Trophoblast cell (in vitro differentiated cells and primary cell): ENCODE data around the gene CDH26.

Experiments used
- DNase-seq, 2 donors: peaks; one replicate each; pipeline ENCODE4 v3.0.0-alpha.2; 2016
- H2AFZ ChIP-seq: 2 replicates; pipeline ENCODE4 v1.6.1; 2013; ENCODE audit warnings: low read length, moderate library complexity, mild to moderate bottlenecking; ENCODE audit not compliant: insufficient read depth, poor library complexity
- H2AK5ac ChIP-seq: 2 replicates; pipeline ENCODE4 v1.6.1; 2013; ENCODE audit warnings: mild to moderate bottlenecking, low read length
- H2BK120ac ChIP-seq: 2 replicates; pipeline ENCODE4 v1.6.1; 2013; ENCODE audit warnings: low read length, mild to moderate bottlenecking, moderate library complexity; ENCODE audit not compliant: insufficient read depth, poor library complexity
- H2BK12ac ChIP-seq: 2 replicates; pipeline ENCODE4 v1.6.1; 2013; ENCODE audit warnings: mild to moderate bottlenecking, low read length, moderate library complexity
- H2BK5ac ChIP-seq: 2 replicates; pipeline ENCODE4 v1.6.1; 2013; ENCODE audit warnings: low read length, low read depth, moderate library complexity, mild to moderate bottlenecking; ENCODE audit not compliant: poor library complexity
- H3K14ac ChIP-seq: 2 replicates; pipeline ENCODE4 v1.6.1; 2013; ENCODE audit warnings: mild to moderate bottlenecking, low read length
- H3K18ac ChIP-seq: 2 replicates; pipeline ENCODE4 v1.6.1; 2013; ENCODE audit warnings: mild to moderate bottlenecking, low read length
- H3K23ac ChIP-seq: 2 replicates; pipeline ENCODE4 v1.6.1; 2013; ENCODE audit warnings: low read length
- H3K27ac ChIP-seq: 2 replicates; pipeline ENCODE4 v1.5.1; 2013; ENCODE audit warnings: low read depth, mild to moderate bottlenecking, inconsistent platforms, low read length, moderate library complexity
- H3K27me3 ChIP-seq: 2 replicates; pipeline ENCODE4 v1.6.1; 2013; ENCODE audit warnings: inconsistent platforms, mild to moderate bottlenecking, low read length, moderate library complexity; ENCODE audit not compliant: insufficient read depth
- H3K36me3 ChIP-seq, 2 experiments: 1 replicate in 1 of 2; 2 replicates in 1 of 2; pipeline ENCODE4 v1.6.1; 2013; ENCODE audit warnings: low read length in 2 of 2, mild to moderate bottlenecking in 2 of 2, moderate library complexity in 1 of 2; ENCODE audit not compliant: insufficient read depth in 2 of 2, control insufficient read depth in 1 of 2
- H3K4ac ChIP-seq: 2 replicates; pipeline ENCODE4 v1.6.1; 2013; ENCODE audit warnings: low read depth, mild to moderate bottlenecking, low read length, moderate library complexity
- H3K4me1 ChIP-seq, 2 experiments: 1 replicate in 1 of 2; 2 replicates in 1 of 2; pipeline ENCODE4 v1.6.1; 2013; ENCODE audit warnings: low read length in 2 of 2, mild to moderate bottlenecking in 2 of 2, moderate library complexity in 1 of 2; ENCODE audit not compliant: insufficient read depth in 2 of 2, control insufficient read depth in 1 of 2
- H3K4me2 ChIP-seq: 2 replicates; pipeline ENCODE4 v1.6.1; 2013; ENCODE audit warnings: inconsistent platforms, mild to moderate bottlenecking, low read length, moderate library complexity
- H3K4me3 ChIP-seq: 2 replicates; pipeline ENCODE4 v1.5.1; 2013; ENCODE audit warnings: mild to moderate bottlenecking, low read depth, low read length, inconsistent platforms
- H3K79me1 ChIP-seq: one replicate; pipeline ENCODE4 v1.6.1; 2013; ENCODE audit warnings: low read length
- H3K79me2 ChIP-seq: 2 replicates; pipeline ENCODE4 v1.6.1; 2013; ENCODE audit warnings: low read length, mild to moderate bottlenecking; ENCODE audit not compliant: control insufficient read depth, insufficient read depth, poor library complexity
- H3K9ac ChIP-seq: 2 replicates; pipeline ENCODE4 v1.6.1; 2013; ENCODE audit warnings: mild to moderate bottlenecking, low read length
- H3K9me3 ChIP-seq: 2 replicates; pipeline ENCODE4 v1.6.1; 2013; ENCODE audit warnings: low read depth, mild to moderate bottlenecking, control low read depth, inconsistent platforms, low read length; ENCODE audit not compliant: insufficient read depth
- H4K12ac ChIP-seq: 2 replicates; pipeline ENCODE4 v1.6.1; 2013; ENCODE audit warnings: low read depth, mild to moderate bottlenecking, low read length, moderate library complexity
- H4K8ac ChIP-seq: 2 replicates; pipeline ENCODE4 v1.6.1; 2013; ENCODE audit warnings: low read depth, mild to moderate bottlenecking, low read length, moderate library complexity
- H4K91ac ChIP-seq: one replicate; pipeline ENCODE4 v1.6.1; 2013; ENCODE audit warnings: low read depth, mild to moderate bottlenecking, low read length, moderate library complexity
- WGBS: extraction: QIAGEN DNeasy Blood & Tissue Kit; methylation state at CpG from one replicate; pipeline ENCODE4 v1.1.7; 2013; ENCODE audit warnings: missing lambda C conversion rate; ENCODE audit not compliant: insufficient read length, insufficient coverage; ENCODE audit errors: extremely low coverage; 5-methylcytosine and 5-hydroxymethylcytosine counted together

Gene CDH26

DNA sequence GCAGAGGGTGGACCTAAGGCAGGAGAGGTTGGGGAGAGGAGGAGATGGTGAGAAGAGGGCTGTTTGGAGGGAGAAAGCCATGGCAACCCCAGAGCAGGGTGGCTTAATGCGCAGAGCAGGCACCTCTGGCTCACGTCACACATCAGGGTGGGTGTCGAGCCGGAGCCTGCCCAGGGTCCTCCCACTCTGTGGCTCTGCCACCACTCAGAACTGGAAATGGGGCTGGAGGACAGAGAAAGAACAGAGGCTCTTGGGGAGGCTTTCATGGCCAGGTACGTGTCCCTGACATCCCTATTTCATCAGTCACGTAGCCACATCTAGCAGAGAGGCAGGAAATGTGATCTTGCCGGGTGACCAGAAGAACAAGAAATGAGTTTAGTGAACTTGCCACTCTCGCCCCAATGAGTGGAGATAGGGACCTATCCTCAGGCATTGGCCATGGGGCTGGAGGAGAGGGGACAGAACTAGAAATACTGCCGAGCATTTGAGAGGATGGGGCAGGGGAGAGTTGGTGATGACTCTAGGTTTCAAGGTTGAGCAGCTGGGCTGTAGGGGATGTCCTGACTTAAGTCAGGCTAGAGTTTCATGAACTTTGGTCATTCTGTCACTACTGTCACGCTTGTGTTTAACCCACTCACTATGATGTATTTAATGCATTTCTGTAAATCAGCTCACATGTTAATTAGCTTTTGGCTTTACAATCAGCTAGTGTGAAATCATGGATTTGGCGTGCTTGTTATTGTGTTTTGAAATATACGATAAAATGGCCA, 52.7 kb downstream of the CDH26 start:
- H3K27me3 ChIP-seq = no peaks in the 10 kb centered on the region
- H3K4me2 ChIP-seq = no peak overlapping the region
- no peaks in the 10 kb centered on the region for H3K79me2 ChIP-seq
- no peak overlapping the region for H3K23ac ChIP-seq
- H4K12ac ChIP-seq = no peak overlapping the region
- H3K9ac ChIP-seq = no peak overlapping the region
- no peak overlapping the region for H2AFZ ChIP-seq
- no peak overlapping the region for H3K18ac ChIP-seq
- peaks cover 3% of the 10 kb centered on the region for H3K9me3 ChIP-seq
- DNase-seq = no peak
- H4K91ac ChIP-seq = no peak overlapping the region
- H3K4me3 ChIP-seq = no peak overlapping the region
- no peak overlapping the region for H2BK120ac ChIP-seq
- WGBS = no CpG with 5 or more reads among the region's 12 CpGs
- H3K4me1 ChIP-seq = peaks cover 0 to 4% of the 10 kb centered on the region in 2 experiments
- no peaks in the 10 kb centered on the region for H3K36me3 ChIP-seq
- no peak overlapping the region for H2BK5ac ChIP-seq
- no peak overlapping the region for H4K8ac ChIP-seq
- H3K79me1 ChIP-seq = no peaks in the 10 kb centered on the region
- no peak overlapping the region for H3K27ac ChIP-seq
- no peak overlapping the region for H3K4ac ChIP-seq
- no peak overlapping the region for H2BK12ac ChIP-seq
- H2AK5ac ChIP-seq = no peak overlapping the region
- H3K14ac ChIP-seq = no peak overlapping the region

DNA sequence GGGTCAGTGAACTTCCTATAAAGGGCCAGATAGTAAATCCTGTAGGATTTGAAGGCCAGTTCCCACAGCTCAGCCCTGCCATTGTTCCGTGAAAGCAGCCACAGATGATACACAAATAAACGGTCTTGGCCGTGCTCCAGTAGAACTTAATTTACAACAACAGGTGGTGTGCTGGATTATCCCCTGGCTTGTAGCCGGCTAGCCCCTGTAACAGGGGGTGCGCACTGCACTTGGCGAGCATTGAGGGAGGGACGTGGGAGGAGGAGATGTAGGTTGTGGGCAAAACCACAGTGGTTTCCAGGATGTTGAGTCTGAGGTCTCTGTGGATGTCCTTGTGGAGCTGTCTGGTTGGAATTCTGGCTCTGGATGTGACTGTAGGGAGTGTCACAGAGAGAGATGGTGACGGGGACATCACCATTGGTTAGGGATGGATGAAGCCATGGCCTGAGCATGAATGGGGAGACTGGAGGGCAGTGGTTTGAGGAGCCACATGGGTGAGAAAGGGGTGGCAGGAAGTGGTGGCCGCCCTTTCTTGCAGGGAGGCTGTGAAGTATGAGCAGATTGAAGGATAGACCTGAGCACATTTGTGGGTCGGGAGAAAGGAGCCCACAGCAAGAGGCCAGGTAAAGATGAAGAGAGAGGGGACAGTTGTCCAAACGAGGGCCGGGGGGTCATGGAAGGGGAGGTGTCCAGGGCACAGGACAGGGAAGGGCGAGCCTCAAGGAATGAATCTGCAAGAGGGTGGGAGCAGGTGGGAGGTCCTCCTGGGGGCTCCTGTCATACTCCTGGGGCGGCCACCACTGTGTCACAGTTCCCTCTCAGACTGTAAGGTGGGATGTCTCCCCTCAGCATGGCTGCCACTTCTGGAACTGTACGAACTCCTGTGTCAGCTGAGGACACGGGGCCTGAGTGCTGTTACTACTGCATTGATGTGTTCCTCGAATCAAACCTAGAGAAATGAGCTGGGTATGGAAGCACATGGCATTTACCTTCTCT, 53.6 kb downstream of the CDH26 start:
- H4K91ac ChIP-seq = no peak overlapping the region
- no peak overlapping the region for H3K18ac ChIP-seq
- no peak overlapping the region for H2BK5ac ChIP-seq
- no peak overlapping the region for H2AFZ ChIP-seq
- no peak overlapping the region for H3K4ac ChIP-seq
- no peaks in the 10 kb centered on the region for H3K79me2 ChIP-seq
- H2BK120ac ChIP-seq = no peak overlapping the region
- no peaks in the 10 kb centered on the region for H3K79me1 ChIP-seq
- no peak for DNase-seq
- no peak overlapping the region for H2AK5ac ChIP-seq
- H3K36me3 ChIP-seq = no peaks in the 10 kb centered on the region
- H3K14ac ChIP-seq = no peak overlapping the region
- peaks cover 0 to 4% of the 10 kb centered on the region in 2 experiments for H3K4me1 ChIP-seq
- H3K23ac ChIP-seq = no peak overlapping the region
- no peak overlapping the region for H3K9ac ChIP-seq
- no peak overlapping the region for H4K8ac ChIP-seq
- no peak overlapping the region for H4K12ac ChIP-seq
- no CpG with 5 or more reads among the region's 17 CpGs for WGBS
- H3K27me3 ChIP-seq = no peaks in the 10 kb centered on the region
- peaks cover 1% of the 10 kb centered on the region for H3K9me3 ChIP-seq
- H3K4me2 ChIP-seq = no peak overlapping the region
- H2BK12ac ChIP-seq = no peak overlapping the region
- no peak overlapping the region for H3K4me3 ChIP-seq
- no peak overlapping the region for H3K27ac ChIP-seq

DNA sequence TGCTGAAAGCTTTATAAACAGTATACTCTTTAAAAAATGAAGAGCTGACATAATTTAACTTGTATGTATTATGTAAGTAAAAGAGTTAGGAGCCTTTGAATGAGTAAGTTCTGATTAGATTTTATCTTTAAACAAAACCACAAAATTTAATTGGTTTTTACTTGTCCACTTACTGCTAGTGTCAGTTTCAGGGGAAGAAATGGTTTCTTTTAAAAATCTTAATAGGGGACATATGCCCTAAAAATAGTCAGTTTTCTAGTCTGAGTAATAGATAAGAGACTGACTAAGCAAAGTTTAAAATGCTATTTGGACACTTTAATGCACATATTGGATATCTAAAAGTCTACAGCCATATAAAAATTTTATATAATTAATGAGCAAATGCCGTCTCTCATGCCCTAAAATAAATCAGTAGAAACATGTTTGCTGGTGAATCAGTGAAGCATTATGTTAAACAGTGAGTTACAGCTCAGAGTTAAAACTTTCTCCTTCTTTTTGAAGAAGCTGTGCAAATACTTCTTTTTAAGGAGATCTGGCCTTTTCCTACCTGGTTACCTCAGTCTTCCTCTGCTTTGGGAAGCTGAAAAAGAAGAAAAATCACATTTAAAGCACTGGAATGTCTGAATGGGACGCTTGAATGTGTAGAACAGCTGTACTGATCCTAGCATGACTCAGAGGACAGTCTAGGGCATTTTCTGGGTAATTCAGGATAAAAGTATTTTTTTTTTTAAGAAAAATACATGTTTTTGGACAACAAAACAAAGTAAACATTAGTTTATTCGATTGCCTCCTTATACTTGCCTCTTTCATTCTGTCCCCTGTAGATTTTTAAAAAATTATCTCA, 55.3 kb downstream of the CDH26 start:
- H3K27ac ChIP-seq = no peak overlapping the region
- H4K91ac ChIP-seq = no peak overlapping the region
- peaks cover 1% of the 10 kb centered on the region for H3K9me3 ChIP-seq
- no peak overlapping the region for H3K18ac ChIP-seq
- no peak overlapping the region for H2AK5ac ChIP-seq
- no peaks in the 10 kb centered on the region for H3K79me1 ChIP-seq
- H2BK5ac ChIP-seq = no peak overlapping the region
- H2AFZ ChIP-seq = no peak overlapping the region
- H3K4me2 ChIP-seq = no peak overlapping the region
- no peaks in the 10 kb centered on the region for H3K79me2 ChIP-seq
- no peak overlapping the region for H4K8ac ChIP-seq
- H3K9ac ChIP-seq = no peak overlapping the region
- DNase-seq = no peak
- H3K23ac ChIP-seq = no peak overlapping the region
- no peak overlapping the region for H3K4ac ChIP-seq
- H3K4me3 ChIP-seq = no peak overlapping the region
- H2BK120ac ChIP-seq = no peak overlapping the region
- no peak overlapping the region for H4K12ac ChIP-seq
- H3K4me1 ChIP-seq = peaks cover 0 to 4% of the 10 kb centered on the region in 2 experiments
- H3K27me3 ChIP-seq = no peaks in the 10 kb centered on the region
- whole genome bisulfite sequencing = no CpG with 5 or more reads among the region's 3 CpGs
- H3K36me3 ChIP-seq = no peaks in the 10 kb centered on the region
- no peak overlapping the region for H3K14ac ChIP-seq
- H2BK12ac ChIP-seq = no peak overlapping the region

DNA sequence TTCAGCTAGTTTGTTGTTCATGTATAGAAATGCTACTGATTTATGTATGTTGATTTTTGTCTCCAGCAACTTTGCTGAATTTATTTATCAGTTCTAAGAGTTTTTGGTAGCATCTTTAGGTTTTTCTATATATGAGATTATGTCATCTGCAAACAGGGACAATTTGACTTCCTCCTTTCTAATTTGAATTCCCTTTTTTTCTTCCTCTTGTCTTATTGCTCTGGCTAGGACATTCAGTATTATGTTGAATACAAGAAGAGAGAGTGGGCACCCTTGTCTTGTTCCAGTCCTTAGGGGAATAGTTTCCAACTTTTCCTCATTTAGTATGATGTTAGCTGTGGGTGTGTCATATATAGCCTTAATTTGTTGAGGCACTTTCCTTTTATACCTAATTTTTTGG, 58.2 kb downstream of the CDH26 start:
- Histone ChIP-seq H3K9me3 (no peaks in the 10 kb centered on the region), H2AK5ac (no peak overlapping the region), H3K79me2 (no peaks in the 10 kb centered on the region), H3K27ac (no peak overlapping the region), H3K4me3 (no peak overlapping the region), H3K79me1 (no peaks in the 10 kb centered on the region), H3K4me1 (no peaks in the 10 kb centered on the region), H2BK120ac (no peak overlapping the region), H3K18ac (no peak overlapping the region), H2BK12ac (no peak overlapping the region), H3K36me3 (no peaks in the 10 kb centered on the region), H2BK5ac (no peak overlapping the region), H2AFZ (no peak overlapping the region), H3K4me2 (no peak overlapping the region), H3K23ac (no peak overlapping the region), H3K14ac (no peak overlapping the region), H4K12ac (no peak overlapping the region), H4K8ac (no peak overlapping the region), H4K91ac (no peak overlapping the region), H3K27me3 (no peaks in the 10 kb centered on the region), H3K9ac (no peak overlapping the region), H3K4ac (no peak overlapping the region)
- DNase-seq = no peak
